CD8-positive, alpha-beta memory T cell (primary cell): ENCODE measurements around the gene CLDND1. TPM values are rescaled to one million over a fixed set of nuclear protein-coding genes. Genes with fewer than 3 reads are reported as not detected.
"Not testable (repeated sequence)": the region's sequence is repeated elsewhere in the genome, so short reads cannot be mapped to it uniquely, and the experiment has no call there.

Source experiments
- CTCF ChIA-PET: fragments of 350-600 bp; sonication (Branson Sonifier 250); formaldehyde crosslinking; loops from one replicate; lab custom pipeline; 2021; ENCODE audit warnings: antibody characterized with exemption; lab: Charles Lee
- POLR2A ChIA-PET: fragments of 350-600 bp; sonication (Branson Sonifier 250); formaldehyde crosslinking; loops from one replicate; lab custom pipeline; 2021; ENCODE audit warnings: antibody characterized with exemption; lab: Charles Lee
- DNase-seq, 5 donors: peaks; one replicate each; pipeline versions ENCODE4 v3.0.0 to v3.0.0-alpha.2; 2020 to 2022; ENCODE audit warnings: mixed read lengths in 1 of 5
- H3K27ac ChIP-seq: one replicate; pipeline ENCODE4 v1.7.0; 2013; ENCODE audit warnings: low read depth, mild to moderate bottlenecking, low read length, moderate library complexity
- H3K27me3 ChIP-seq: 2 replicates; pipeline ENCODE4 v1.7.0; 2013; ENCODE audit warnings: low read length, mild to moderate bottlenecking; ENCODE audit not compliant: insufficient read depth, poor library complexity, severe bottlenecking
- H3K36me3 ChIP-seq: 2 replicates; pipeline ENCODE4 v1.7.0; 2013; ENCODE audit warnings: mild to moderate bottlenecking, low read length, moderate library complexity; ENCODE audit not compliant: insufficient read depth
- H3K4me1 ChIP-seq: 2 replicates; pipeline ENCODE4 v1.7.0; 2013; ENCODE audit warnings: mild to moderate bottlenecking, low read length, moderate library complexity; ENCODE audit not compliant: insufficient read depth
- H3K4me3 ChIP-seq: 2 replicates; pipeline ENCODE4 v1.7.0; 2013; ENCODE audit warnings: mild to moderate bottlenecking, low read length
- H3K9me3 ChIP-seq: 2 replicates; pipeline ENCODE4 v1.7.0; 2013; ENCODE audit warnings: mild to moderate bottlenecking, low read length
- H3K27ac Mint-ChIP-seq, 8 donors: one replicate each; pipeline ENCODE4 v1.8.0; 2020 to 2021; ENCODE audit warnings: mixed read lengths in 8 of 8, mild to moderate bottlenecking in 6 of 8, inconsistent platforms in 3 of 8, moderate library complexity in 3 of 8
- H3K27me3 Mint-ChIP-seq, 2 donors: one replicate each; pipeline ENCODE4 v1.8.0; 2020 to 2021; ENCODE audit warnings: mixed read lengths in 2 of 2, mild to moderate bottlenecking in 1 of 2, moderate library complexity in 1 of 2
- H3K36me3 Mint-ChIP-seq, 3 donors: one replicate each; pipeline ENCODE4 v1.8.0; 2020 to 2021; ENCODE audit warnings: mixed read lengths in 3 of 3, inconsistent platforms in 1 of 3, mild to moderate bottlenecking in 1 of 3
- H3K4me1 Mint-ChIP-seq, 3 donors: one replicate each; pipeline ENCODE4 v1.8.0; 2020 to 2021; ENCODE audit warnings: mixed read lengths in 3 of 3, inconsistent platforms in 1 of 3, mild to moderate bottlenecking in 1 of 3
- H3K4me3 Mint-ChIP-seq, 7 donors: one replicate each; pipeline ENCODE4 v1.8.0; 2020 to 2021; ENCODE audit warnings: mixed read lengths in 7 of 7, mild to moderate bottlenecking in 6 of 7, moderate library complexity in 4 of 7, inconsistent platforms in 2 of 7
- H3K9me3 Mint-ChIP-seq, 5 donors: one replicate each; pipeline ENCODE4 v1.8.0; 2020 to 2022; ENCODE audit warnings: mixed read lengths in 5 of 5, mild to moderate bottlenecking in 3 of 5, moderate library complexity in 2 of 5, inconsistent platforms in 1 of 5
- polyA plus RNA-seq: library from polyadenylated mRNA; unstranded; fragments of 300-500 nt; fragmentation: Illumina TruSeq; gene quantifications from one replicate; pipeline ENCODE4 v1.2.3, GENCODE V29; 2021
- total RNA-seq, 2 experiments: library from RNA; stranded (reverse); gene quantifications; one replicate each; pipeline ENCODE4 v1.2.3, GENCODE V29; 2021

CLDND1 gene
- total and polyA plus RNA-seq, 3 experiments from 2014 or later: 210 to 315 (median 299) TPM

DNA sequence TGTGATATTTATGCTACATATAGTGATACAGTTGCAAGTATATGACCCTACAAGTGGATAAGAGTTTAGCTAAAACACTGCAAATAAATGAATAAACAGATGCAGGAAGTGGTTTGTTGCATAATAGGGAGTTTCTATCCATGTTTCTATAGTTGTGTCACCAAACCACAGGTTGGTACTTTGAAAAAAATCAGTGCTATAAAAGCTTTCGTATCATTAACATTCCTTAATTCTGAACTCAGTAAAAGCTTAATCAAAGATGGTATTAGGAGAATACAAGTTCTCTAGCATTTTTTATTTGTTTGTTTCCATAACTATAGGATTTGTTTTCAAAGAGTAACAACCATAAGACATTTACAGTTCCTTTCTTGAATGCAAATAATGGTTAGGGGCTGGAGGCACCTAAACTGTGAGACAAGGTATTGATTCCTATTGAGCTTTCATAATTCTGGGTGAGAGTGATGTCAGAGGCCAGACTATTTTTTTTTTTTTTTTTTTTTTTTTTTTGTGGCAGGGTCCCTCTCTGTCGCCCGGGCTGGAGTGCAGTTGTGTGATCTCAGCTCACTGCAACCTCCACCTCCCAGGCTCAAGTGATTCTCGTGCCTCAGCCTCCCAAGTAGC, 41.1 kb upstream of the CLDND1 start:
- POLR2A ChIA-PET: interaction anchor here (0.6 to 5.9 kb wide), 24 partner anchors 7 to 742 kb away, joined by 3 to 105 read pairs (median 5); partner anchors contain the start of genes CLDND1, CPOX, CRYBG3 and GPR15
- Histone ChIP-seq H3K4me1 (peaks cover 72% of the 10 kb centered on the region), H3K4me3 (no peak overlapping the region), H3K9me3 (no peaks in the 10 kb centered on the region), H3K27ac (peak overlapping the region; percentile 77), H3K27me3 (no peaks in the 10 kb centered on the region), H3K36me3 (no peaks in the 10 kb centered on the region)
- Mint-ChIP-seq H3K27me3 (peaks cover 0 to 2% of the 10 kb centered on the region in 2 donors), H3K4me3 (peak overlapping the region; percentile 61 to 86 (median 80)), H3K27ac (peak overlapping the region; percentile 93 to 99 (median 97)), H3K9me3 (peaks cover 0 to 1% (median 0%) of the 10 kb centered on the region in 5 donors), H3K36me3 (no peaks in the 10 kb centered on the region), H3K4me1 (peaks cover 77 to 98% (median 95%) of the 10 kb centered on the region in 3 donors)
- DNase-seq: peak in 4 of 5 donors; percentile 18 to 77 (median 66)
- CTCF ChIA-PET: interaction anchor here (0.8 to 4.0 kb wide), 13 partner anchors 8 to 524 kb away, joined by 3 to 27 read pairs (median 6); partner anchors contain the start of genes CLDND1, CPOX and GPR15

DNA sequence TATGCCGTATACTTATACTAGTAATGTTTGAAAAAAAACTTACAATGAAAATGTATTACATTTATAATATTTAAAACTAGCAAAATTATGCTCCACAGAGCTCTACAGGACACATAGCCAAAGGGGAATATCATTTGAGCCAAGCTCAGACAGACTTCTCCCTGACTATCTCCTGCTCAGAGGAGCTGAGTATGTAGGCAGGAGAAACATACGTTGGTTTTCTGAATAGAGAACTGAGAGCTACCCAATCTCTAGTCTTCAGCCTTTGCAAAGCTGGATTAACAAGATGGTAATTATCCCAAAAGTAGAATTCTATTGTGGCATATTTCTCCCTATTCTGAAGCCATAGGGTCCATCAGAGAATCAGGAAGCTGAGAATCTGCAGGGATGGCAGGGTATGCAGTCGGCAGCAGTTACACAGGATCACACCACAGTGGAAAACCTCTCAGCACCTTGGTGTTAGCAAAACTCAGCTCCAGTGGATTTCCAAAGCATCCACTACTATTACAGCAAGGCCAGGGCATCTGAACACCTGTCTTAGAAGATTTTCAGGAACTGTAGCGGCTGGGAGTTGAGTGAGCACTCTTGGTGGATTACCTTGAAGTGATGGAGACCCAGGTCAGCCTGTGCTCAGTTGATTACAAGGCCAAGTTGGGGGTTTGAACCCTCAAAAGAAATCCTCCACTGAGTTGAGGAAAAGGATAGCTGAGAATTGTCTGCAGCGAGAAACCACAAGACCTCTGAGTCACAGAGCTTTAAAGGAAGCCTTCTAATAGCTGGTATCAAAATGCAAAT, 39.2 kb upstream of the CLDND1 start:
- Histone ChIP-seq H3K4me1 (peaks cover 73% of the 10 kb centered on the region), H3K27me3 (no peaks in the 10 kb centered on the region), H3K36me3 (no peaks in the 10 kb centered on the region), H3K9me3 (no peaks in the 10 kb centered on the region), H3K4me3 (no peak overlapping the region), H3K27ac (no peak overlapping the region)
- Mint-ChIP-seq H3K36me3 (no peaks in the 10 kb centered on the region), H3K27me3 (peaks cover 0 to 2% of the 10 kb centered on the region in 2 donors), H3K4me1 (peaks cover 77 to 98% (median 95%) of the 10 kb centered on the region in 3 donors), H3K27ac (peak overlapping the region; percentile 93 to 99 (median 97)), H3K4me3 (peak overlapping the region in 6 of 7 donors; percentile 31 to 79 (median 56)), H3K9me3 (peaks cover 0 to 1% (median 0%) of the 10 kb centered on the region in 5 donors)
- peak in 1 of 5 donors; percentile 61 for DNase-seq
- POLR2A ChIA-PET: interaction anchor here (0.6 to 1.6 kb wide), 11 partner anchors 9 to 473 kb away, joined by 3 to 13 read pairs (median 3); partner anchors contain the start of genes CLDND1 and CPOX
- CTCF ChIA-PET: interaction anchor here (1.0 to 4.0 kb wide), 4 partner anchors 10 to 40 kb away, joined by 3 to 24 read pairs (median 3); partner anchors contain the start of gene CLDND1

DNA sequence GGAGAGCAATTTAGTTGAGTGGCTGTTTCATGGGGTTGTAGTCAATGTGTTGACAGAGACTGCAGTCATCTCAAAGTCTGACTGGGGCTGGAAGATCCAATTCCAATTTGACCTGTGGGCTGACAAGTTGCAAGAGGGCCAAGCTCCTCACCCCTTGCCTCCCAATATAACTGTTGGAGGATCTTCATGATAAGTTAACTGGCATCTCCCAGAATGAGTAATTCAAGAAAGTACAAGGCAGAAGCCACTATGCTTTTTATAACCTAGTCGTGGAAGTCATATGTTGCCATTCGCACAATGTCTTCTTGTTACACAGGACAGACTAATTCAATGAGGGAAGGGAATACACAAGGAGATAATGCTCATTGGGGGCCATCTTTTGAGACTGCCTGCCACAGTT, 38.2 kb upstream of the CLDND1 start:
- POLR2A ChIA-PET: no interaction called here
- peak overlapping the region; percentile 1 to 85 (median 80) for H3K27ac Mint-ChIP-seq
- DNase-seq: no peak
- no peaks in the 10 kb centered on the region for H3K27me3 ChIP-seq
- peaks cover 78 to 98% (median 95%) of the 10 kb centered on the region in 3 donors for H3K4me1 Mint-ChIP-seq
- H3K4me3 Mint-ChIP-seq: peak overlapping the region in 2 of 7 donors; percentile 6 to 10
- H3K36me3 Mint-ChIP-seq: no peaks in the 10 kb centered on the region
- H3K4me1 ChIP-seq: peaks cover 73% of the 10 kb centered on the region
- H3K27me3 Mint-ChIP-seq: peaks cover 0 to 2% of the 10 kb centered on the region in 2 donors
- H3K9me3 Mint-ChIP-seq: peaks cover 0 to 1% (median 0%) of the 10 kb centered on the region in 5 donors
- no peak overlapping the region for H3K27ac ChIP-seq
- H3K4me3 ChIP-seq: no peak overlapping the region
- CTCF ChIA-PET: no interaction called here
- no peaks in the 10 kb centered on the region for H3K36me3 ChIP-seq
- H3K9me3 ChIP-seq: no peaks in the 10 kb centered on the region

DNA sequence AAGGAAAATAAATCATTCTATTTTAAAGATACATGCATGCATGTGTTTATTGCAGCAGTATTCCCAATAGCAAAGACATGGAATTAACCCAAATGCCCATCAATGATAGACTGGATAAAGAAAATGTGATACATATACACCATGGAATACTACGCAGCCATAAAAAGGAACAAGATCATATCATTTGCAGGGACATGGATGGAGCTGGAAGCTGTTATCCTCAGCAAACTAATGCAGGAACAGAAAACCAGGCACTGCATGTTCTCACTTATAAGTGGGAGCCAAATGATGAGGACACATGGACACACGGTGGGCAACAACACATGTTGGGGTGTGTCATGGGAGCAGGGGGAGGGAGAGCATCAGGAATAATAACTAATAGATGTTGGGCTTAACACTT, 37.1 kb upstream of the CLDND1 start:
- H3K9me3 ChIP-seq, CTCF ChIA-PET, H3K27ac ChIP-seq, H3K4me3 ChIP-seq, H3K27me3 ChIP-seq, H3K36me3 ChIP-seq, DNase-seq, H3K4me3 Mint-ChIP-seq, POLR2A ChIA-PET, H3K9me3 Mint-ChIP-seq, H3K27me3 Mint-ChIP-seq, H3K36me3 Mint-ChIP-seq: not testable (repeated sequence)
- peaks cover 65% of the 10 kb centered on the region for H3K4me1 ChIP-seq
- Mint-ChIP-seq H3K27ac (peak overlapping the region in 4 of 8 donors; percentile 12 to 95 (median 76)), H3K4me1 (peaks cover 78 to 98% (median 94%) of the 10 kb centered on the region in 3 donors)

GRCh38 chr3:98558100-98558827, 35.6 kb upstream of the CLDND1 start:
- Histone ChIP-seq H3K27ac (no peak overlapping the region), H3K27me3 (no peaks in the 10 kb centered on the region), H3K4me1 (peaks cover 64% of the 10 kb centered on the region), H3K36me3 (no peaks in the 10 kb centered on the region), H3K9me3 (no peaks in the 10 kb centered on the region), H3K4me3 (no peak overlapping the region)
- Mint-ChIP-seq H3K36me3 (peaks cover 0 to 1% (median 0%) of the 10 kb centered on the region in 3 donors), H3K27ac (peak overlapping the region; percentile 58 to 99 (median 94)), H3K4me1 (peaks cover 75 to 98% (median 94%) of the 10 kb centered on the region in 3 donors), H3K9me3 (peaks cover 0 to 2% (median 0%) of the 10 kb centered on the region in 5 donors), H3K27me3 (no peaks in the 10 kb centered on the region), H3K4me3 (peak overlapping the region in 5 of 7 donors; percentile 40 to 80 (median 43))
- POLR2A ChIA-PET: interaction anchor here (2.3 to 5.8 kb wide), 4 partner anchors 8 to 36 kb away, joined by 8 to 66 read pairs (median 42); partner anchors contain the start of gene CLDND1
- CTCF ChIA-PET: interaction anchor here (1.4 to 5.9 kb wide), 3 partner anchors 13 to 37 kb away, joined by 5 to 35 read pairs (median 28); partner anchors contain the start of gene CLDND1
- no peak for DNase-seq

DNA sequence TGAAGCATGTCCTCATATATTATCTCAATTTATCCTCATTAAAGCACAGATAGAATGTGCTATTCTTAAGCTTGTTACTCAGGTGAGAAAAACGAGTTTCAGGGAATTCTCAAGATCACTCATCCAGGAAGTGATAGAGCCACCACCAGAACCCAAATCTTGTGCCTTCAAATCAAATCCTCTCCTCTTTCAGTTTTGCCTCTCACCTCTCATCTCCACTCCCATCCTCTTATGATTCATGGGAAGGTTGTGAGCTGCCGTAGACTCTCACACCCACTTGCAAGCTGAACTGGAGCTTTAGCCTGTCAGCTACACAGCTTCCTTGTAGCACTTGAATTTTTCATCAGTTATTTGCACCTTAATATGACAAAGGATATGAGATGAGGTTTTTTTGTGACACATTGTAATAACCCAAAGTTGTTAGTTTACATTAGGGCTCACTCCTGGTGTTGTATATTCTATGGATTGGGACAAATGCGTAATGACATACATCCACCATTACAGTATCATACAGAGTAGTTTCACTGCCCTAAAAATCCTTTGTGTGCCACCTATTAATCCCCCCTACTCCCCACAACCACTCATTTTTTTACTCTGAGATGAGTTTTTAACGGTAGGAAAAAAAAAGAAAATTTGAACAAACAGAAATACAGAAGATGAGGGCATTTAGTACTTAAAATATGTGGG, 34.8 kb upstream of the CLDND1 start:
- Mint-ChIP-seq H3K27me3 (no peaks in the 10 kb centered on the region), H3K36me3 (peaks cover 0 to 1% (median 0%) of the 10 kb centered on the region in 3 donors), H3K27ac (peak overlapping the region; percentile 92 to 99 (median 94)), H3K4me3 (peak overlapping the region; percentile 4 to 81 (median 75)), H3K9me3 (peaks cover 0 to 2% (median 0%) of the 10 kb centered on the region in 5 donors), H3K4me1 (peaks cover 75 to 98% (median 94%) of the 10 kb centered on the region in 3 donors)
- Histone ChIP-seq H3K27ac (peak overlapping the region; percentile 52), H3K4me3 (no peak overlapping the region), H3K4me1 (peaks cover 62% of the 10 kb centered on the region), H3K9me3 (no peaks in the 10 kb centered on the region), H3K36me3 (no peaks in the 10 kb centered on the region), H3K27me3 (no peaks in the 10 kb centered on the region)
- POLR2A ChIA-PET: interaction anchor here (2.3 to 5.8 kb wide), 5 partner anchors 9 to 36 kb away, joined by 8 to 66 read pairs (median 17); partner anchors contain the start of gene CLDND1
- CTCF ChIA-PET: interaction anchor here (1.4 to 5.9 kb wide), 5 partner anchors 7 to 36 kb away, joined by 5 to 35 read pairs (median 27); partner anchors contain the start of gene CLDND1
- no peak for DNase-seq
